GM18526 (cell line): ENCODE measurements around the gene CBR1.

Experiments
- POLR2A ChIP-seq: IDR thresholded peaks from 3 replicates; pipeline ENCODE4 v1.6.1; 2011; ENCODE audit not compliant: insufficient read length; ENCODE audit errors: extremely low read depth

Gene CBR1

GRCh38 chr21:36068748-36069398 is 951 bp upstream of the CBR1 start:
- no peak for TF ChIP-seq POLR2A

- TF ChIP-seq POLR2A: no peak
Measured at GRCh38 chr21:36070999-36071398, 1.2 kb downstream of the CBR1 start.

DNA sequence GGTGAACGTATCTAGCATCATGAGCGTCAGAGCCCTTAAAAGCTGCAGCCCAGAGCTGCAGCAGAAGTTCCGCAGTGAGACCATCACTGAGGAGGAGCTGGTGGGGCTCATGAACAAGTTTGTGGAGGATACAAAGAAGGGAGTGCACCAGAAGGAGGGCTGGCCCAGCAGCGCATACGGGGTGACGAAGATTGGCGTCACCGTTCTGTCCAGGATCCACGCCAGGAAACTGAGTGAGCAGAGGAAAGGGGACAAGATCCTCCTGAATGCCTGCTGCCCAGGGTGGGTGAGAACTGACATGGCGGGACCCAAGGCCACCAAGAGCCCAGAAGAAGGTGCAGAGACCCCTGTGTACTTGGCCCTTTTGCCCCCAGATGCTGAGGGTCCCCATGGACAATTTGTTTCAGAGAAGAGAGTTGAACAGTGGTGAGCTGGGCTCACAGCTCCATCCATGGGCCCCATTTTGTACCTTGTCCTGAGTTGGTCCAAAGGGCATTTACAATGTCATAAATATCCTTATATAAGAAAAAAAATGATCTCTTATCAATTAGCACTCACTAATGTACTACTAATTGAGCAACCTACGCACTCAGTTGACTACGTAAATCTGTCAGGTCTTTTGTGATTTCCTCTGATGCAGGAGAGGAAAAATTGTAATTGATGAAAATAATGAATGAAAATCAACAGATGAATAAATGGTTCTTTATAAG is 2.8 kb downstream of the CBR1 start:
- no peak for TF ChIP-seq POLR2A

- no peak for TF ChIP-seq POLR2A
Measured at GRCh38 chr21:36073181-36073580, 3.4 kb downstream of the CBR1 start.

DNA sequence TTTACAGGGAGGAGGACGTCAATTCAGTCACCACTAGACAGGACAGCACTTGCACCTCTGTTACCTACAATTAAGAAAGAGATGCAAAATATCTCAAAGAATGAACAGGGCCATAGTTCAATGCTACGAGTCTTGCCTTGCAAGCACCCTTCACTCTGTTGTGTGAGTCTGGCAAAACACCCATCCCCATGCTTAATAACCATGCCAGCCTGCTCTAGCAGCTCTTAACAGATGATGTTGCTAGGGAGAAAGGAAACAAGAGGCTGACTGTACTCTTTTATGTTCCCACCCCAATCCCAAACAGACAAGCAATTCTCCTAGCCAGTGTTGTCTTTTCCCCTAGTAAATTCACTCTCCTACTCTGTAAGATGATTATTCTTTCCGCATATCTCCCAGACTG is 5.3 kb downstream of the CBR1 start:
- TF ChIP-seq POLR2A: no peak

- no peak for TF ChIP-seq POLR2A
Measured at GRCh38 chr21:36075953-36076352, 6.1 kb downstream of the CBR1 start.

- no peak for TF ChIP-seq POLR2A
Measured at GRCh38 chr21:36076878-36077655, 7.2 kb downstream of the CBR1 start.

- TF ChIP-seq POLR2A: no peak
Measured at GRCh38 chr21:36077758-36078157, 7.9 kb downstream of the CBR1 start.

GRCh38 chr21:36079010-36079649 is 9.3 kb downstream of the CBR1 start:
- TF ChIP-seq POLR2A: no peak

GRCh38 chr21:36079671-36080070 is 9.8 kb downstream of the CBR1 start:
- TF ChIP-seq POLR2A: no peak

DNA sequence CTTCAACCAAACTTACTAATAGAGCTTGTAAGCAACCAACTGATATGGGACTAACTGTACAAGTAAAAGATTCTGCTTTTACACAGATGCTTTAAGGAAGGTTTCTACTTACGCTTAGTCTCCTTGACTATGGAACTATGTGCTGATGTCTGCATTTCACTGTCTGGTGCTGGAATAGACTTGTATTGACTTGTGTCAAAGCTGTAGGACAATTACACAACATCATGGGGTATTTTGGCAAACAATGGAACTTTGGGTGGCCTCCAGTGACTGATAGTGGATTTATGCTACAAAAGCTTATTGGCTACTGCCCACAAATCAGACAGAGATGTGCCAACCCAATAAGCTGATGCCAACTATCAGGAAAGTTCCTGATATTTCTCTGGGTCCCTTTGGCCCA is 10.6 kb downstream of the CBR1 start:
- TF ChIP-seq POLR2A: no peak

GRCh38 chr21:36082237-36082664 is 12.4 kb downstream of the CBR1 start:
- TF ChIP-seq POLR2A: no peak

GRCh38 chr21:36087362-36088138 is 17.7 kb downstream of the CBR1 start:
- no peak for TF ChIP-seq POLR2A

- TF ChIP-seq POLR2A: no peak
Measured at GRCh38 chr21:36089946-36090345, 20.1 kb downstream of the CBR1 start.

DNA sequence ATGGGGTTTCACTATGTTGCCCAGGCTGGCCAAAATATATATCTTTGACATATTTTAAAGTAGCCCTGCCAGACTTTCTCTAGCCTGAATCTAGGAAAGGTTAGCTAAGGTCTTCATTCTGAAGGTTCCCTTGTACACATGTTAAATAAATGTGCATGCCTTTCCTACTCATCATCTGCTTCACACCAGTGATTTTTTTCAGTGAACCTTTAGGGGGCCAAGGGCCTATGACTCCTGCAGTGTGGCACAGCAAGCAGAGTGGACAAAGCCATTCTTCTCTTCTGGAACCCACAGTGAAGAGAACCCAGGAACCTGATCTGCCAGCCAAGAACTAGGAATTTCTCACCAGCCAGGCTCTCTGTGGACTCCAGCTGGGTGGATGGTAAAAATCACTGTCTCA is 22.9 kb downstream of the CBR1 start:
- no peak for TF ChIP-seq POLR2A
